OCI-LY1 (cell line): ENCODE data around the gene ERBB4.

Experiments
- EZH2 ChIP-seq: fragments of 200-600 bp; sonication (generic), shearing (Covaris generic); IDR thresholded peaks from 2 replicates; pipeline ENCODE4 v1.8.0; 2017; ENCODE audit warnings: borderline replicate concordance, mixed run types, mild to moderate bottlenecking, antibody characterized with exemption, low read length, moderate library complexity, mixed read lengths
- TF ChIP-seq, protein P1 (sequence below): fragments of 200-600 bp; sonication (generic), shearing (Covaris generic); IDR thresholded peaks from 2 replicates; pipeline ENCODE4 v1.5.1; 2017; ENCODE audit warnings: mild to moderate bottlenecking, antibody characterized with exemption, low read length, moderate library complexity, mixed read lengths

DNA sequence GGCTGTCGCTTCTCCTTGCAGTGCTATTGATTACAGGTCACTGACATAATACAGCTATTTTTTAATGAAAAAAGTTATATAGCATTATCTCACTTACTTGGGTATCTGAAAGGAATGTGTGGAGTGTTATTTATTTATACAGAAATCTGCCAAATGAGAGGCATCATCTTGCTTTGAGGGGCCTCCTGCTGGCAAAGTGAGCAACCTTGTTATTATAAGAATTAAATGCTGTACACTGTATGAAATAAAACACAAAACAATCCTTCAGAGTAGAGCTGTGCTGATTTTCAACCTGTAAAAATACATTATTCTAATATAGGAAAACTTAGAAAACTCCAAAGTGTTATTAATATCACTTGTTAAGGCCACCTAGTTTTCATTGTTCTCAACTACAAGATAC is 20.9 kb downstream of the ERBB4 start:
- TF ChIP-seq, protein P1, sequence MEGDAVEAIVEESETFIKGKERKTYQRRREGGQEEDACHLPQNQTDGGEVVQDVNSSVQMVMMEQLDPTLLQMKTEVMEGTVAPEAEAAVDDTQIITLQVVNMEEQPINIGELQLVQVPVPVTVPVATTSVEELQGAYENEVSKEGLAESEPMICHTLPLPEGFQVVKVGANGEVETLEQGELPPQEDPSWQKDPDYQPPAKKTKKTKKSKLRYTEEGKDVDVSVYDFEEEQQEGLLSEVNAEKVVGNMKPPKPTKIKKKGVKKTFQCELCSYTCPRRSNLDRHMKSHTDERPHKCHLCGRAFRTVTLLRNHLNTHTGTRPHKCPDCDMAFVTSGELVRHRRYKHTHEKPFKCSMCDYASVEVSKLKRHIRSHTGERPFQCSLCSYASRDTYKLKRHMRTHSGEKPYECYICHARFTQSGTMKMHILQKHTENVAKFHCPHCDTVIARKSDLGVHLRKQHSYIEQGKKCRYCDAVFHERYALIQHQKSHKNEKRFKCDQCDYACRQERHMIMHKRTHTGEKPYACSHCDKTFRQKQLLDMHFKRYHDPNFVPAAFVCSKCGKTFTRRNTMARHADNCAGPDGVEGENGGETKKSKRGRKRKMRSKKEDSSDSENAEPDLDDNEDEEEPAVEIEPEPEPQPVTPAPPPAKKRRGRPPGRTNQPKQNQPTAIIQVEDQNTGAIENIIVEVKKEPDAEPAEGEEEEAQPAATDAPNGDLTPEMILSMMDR: no peak
- no peak for TF ChIP-seq EZH2
